Measurements from ENCODE around the gene TMEM158. TPM values are rescaled to one million over a fixed set of nuclear protein-coding genes. Genes with fewer than 3 reads are reported as not detected.

The TMEM158 gene
- 0.26 and 0.63 TPM in 2 replicates for total RNA-seq (2014; rRNA removed; shearing (Covaris generic))

- Histone ChIP-seq H3K36me3 (no peaks in the 10 kb centered on the region), H3K27ac (no peak within 1 kb of the TSS), H3K9me3 (replicated peaks) (no peaks in the 10 kb centered on the region), H3K4me3 (peak within 1 kb of the TSS; percentile 67), H3K27me3 (peaks cover 11% of the 10 kb centered on the region; the same call in 1 of the 2 replicates), H3K4me1 (peaks cover 4% of the 10 kb centered on the region)
- peak; percentile 67 to 74 for DNase-seq
Observed at GRCh38 chr3:45226206-45226915, at the start of gene TMEM158. Gene TMEM158, minus strand, starts transcription at chr3:45226287. Its CDS starts 260 bp downstream, at chr3:45226027.

GRCh38 chr3:45275006-45275704, 49.1 kb upstream of the TMEM158 start:
- no peaks in the 10 kb centered on the region for H3K36me3 ChIP-seq
- no peaks in the 10 kb centered on the region for H3K4me1 ChIP-seq
- no peaks in the 10 kb centered on the region for H3K27me3 ChIP-seq
- no peaks in the 10 kb centered on the region; the same call in 1 of the 2 replicates for H3K9me3 ChIP-seq (replicated peaks)
- DNase-seq = no peak
- H3K27ac ChIP-seq = no peak overlapping the region
- H3K4me3 ChIP-seq = no peak overlapping the region

- Histone ChIP-seq H3K27ac (no peak overlapping the region), H3K4me1 (no peaks in the 10 kb centered on the region), H3K4me3 (no peak overlapping the region), H3K36me3 (no peaks in the 10 kb centered on the region), H3K9me3 (replicated peaks) (no peaks in the 10 kb centered on the region; the same call in 1 of the 2 replicates), H3K27me3 (no peaks in the 10 kb centered on the region)
- no peak for DNase-seq
Observed at GRCh38 chr3:45273681-45274515, 47.8 kb upstream of the TMEM158 start.

- Histone ChIP-seq H3K36me3 (no peaks in the 10 kb centered on the region), H3K27me3 (no peaks in the 10 kb centered on the region), H3K9me3 (replicated peaks) (no peaks in the 10 kb centered on the region; the same call in 1 of the 2 replicates), H3K4me1 (no peaks in the 10 kb centered on the region), H3K27ac (no peak overlapping the region), H3K4me3 (no peak overlapping the region)
- DNase-seq = no peak
Observed at GRCh38 chr3:45272828-45273470, 46.9 kb upstream of the TMEM158 start.

- Histone ChIP-seq H3K9me3 (replicated peaks) (no peaks in the 10 kb centered on the region), H3K27me3 (no peaks in the 10 kb centered on the region), H3K36me3 (no peaks in the 10 kb centered on the region), H3K4me1 (no peaks in the 10 kb centered on the region), H3K4me3 (no peak overlapping the region), H3K27ac (no peak overlapping the region)
- no peak for DNase-seq
Observed at GRCh38 chr3:45272032-45272810, 46.1 kb upstream of the TMEM158 start.

- no peak overlapping the region for H3K27ac ChIP-seq
- no peak overlapping the region for H3K4me3 ChIP-seq
- DNase-seq = no peak
- no peaks in the 10 kb centered on the region for H3K36me3 ChIP-seq
- no peaks in the 10 kb centered on the region for H3K27me3 ChIP-seq
- H3K9me3 ChIP-seq (replicated peaks) = no peaks in the 10 kb centered on the region
- no peaks in the 10 kb centered on the region for H3K4me1 ChIP-seq
Observed at GRCh38 chr3:45269952-45270351, 43.9 kb upstream of the TMEM158 start.

GRCh38 chr3:45267097-45267496, 41.0 kb upstream of the TMEM158 start:
- Histone ChIP-seq H3K4me3 (no peak overlapping the region), H3K27ac (no peak overlapping the region), H3K27me3 (no peaks in the 10 kb centered on the region), H3K36me3 (no peaks in the 10 kb centered on the region), H3K9me3 (replicated peaks) (no peaks in the 10 kb centered on the region), H3K4me1 (no peaks in the 10 kb centered on the region)
- no peak for DNase-seq

GRCh38 chr3:45261333-45262110, 35.4 kb upstream of the TMEM158 start:
- Histone ChIP-seq H3K4me1 (no peaks in the 10 kb centered on the region), H3K9me3 (replicated peaks) (no peaks in the 10 kb centered on the region), H3K4me3 (no peak overlapping the region), H3K27ac (no peak overlapping the region), H3K27me3 (peaks cover 3% of the 10 kb centered on the region), H3K36me3 (no peaks in the 10 kb centered on the region)
- no peak for DNase-seq

- Histone ChIP-seq H3K27me3 (peaks cover 3% of the 10 kb centered on the region), H3K36me3 (no peaks in the 10 kb centered on the region), H3K27ac (no peak overlapping the region), H3K4me1 (no peaks in the 10 kb centered on the region), H3K4me3 (no peak overlapping the region), H3K9me3 (replicated peaks) (no peaks in the 10 kb centered on the region)
- no peak for DNase-seq
Observed at GRCh38 chr3:45259133-45259532, 33.0 kb upstream of the TMEM158 start.

- no peaks in the 10 kb centered on the region for H3K4me1 ChIP-seq
- H3K9me3 ChIP-seq (replicated peaks) = no peaks in the 10 kb centered on the region
- no peak overlapping the region for H3K4me3 ChIP-seq
- H3K27ac ChIP-seq = no peak overlapping the region
- H3K27me3 ChIP-seq = peaks cover 3% of the 10 kb centered on the region
- DNase-seq = no peak
- H3K36me3 ChIP-seq = no peaks in the 10 kb centered on the region
Observed at GRCh38 chr3:45258317-45258716, 32.2 kb upstream of the TMEM158 start.

- H3K4me3 ChIP-seq = no peak overlapping the region
- H3K9me3 ChIP-seq (replicated peaks) = no peaks in the 10 kb centered on the region
- DNase-seq = no peak
- H3K27me3 ChIP-seq = peaks cover 3% of the 10 kb centered on the region; the same call in 1 of the 2 replicates
- H3K4me1 ChIP-seq = no peaks in the 10 kb centered on the region
- no peak overlapping the region for H3K27ac ChIP-seq
- H3K36me3 ChIP-seq = no peaks in the 10 kb centered on the region
Observed at GRCh38 chr3:45253316-45253715, 27.2 kb upstream of the TMEM158 start.

GRCh38 chr3:45252826-45253225, 26.7 kb upstream of the TMEM158 start:
- H3K36me3 ChIP-seq = no peaks in the 10 kb centered on the region
- H3K4me1 ChIP-seq = no peaks in the 10 kb centered on the region
- H3K9me3 ChIP-seq (replicated peaks) = no peaks in the 10 kb centered on the region
- H3K27me3 ChIP-seq = peaks cover 3% of the 10 kb centered on the region; the same call in 1 of the 2 replicates
- no peak overlapping the region for H3K27ac ChIP-seq
- DNase-seq = no peak
- no peak overlapping the region for H3K4me3 ChIP-seq

GRCh38 chr3:45249391-45249790, 23.3 kb upstream of the TMEM158 start:
- Histone ChIP-seq H3K9me3 (replicated peaks) (no peaks in the 10 kb centered on the region), H3K27me3 (peaks cover 4% of the 10 kb centered on the region; the same call in 1 of the 2 replicates), H3K36me3 (no peaks in the 10 kb centered on the region), H3K4me3 (no peak overlapping the region), H3K27ac (no peak overlapping the region), H3K4me1 (no peaks in the 10 kb centered on the region)
- DNase-seq = no peak
